Kidney epithelial cell (primary cell): ENCODE results near the gene LIN7A. TPM values are rescaled to one million over a fixed set of nuclear protein-coding genes. Genes with fewer than 3 reads are reported as not detected.

ENCODE experiments used
- DNase-seq: peaks from one replicate; pipeline ENCODE4 v3.0.0-alpha.2; 2010; ENCODE audit warnings: low read depth
- H3K27me3 ChIP-seq: 2 replicates; pipeline ENCODE4 v1.6.0; 2011; ENCODE audit warnings: low read length; ENCODE audit not compliant: control insufficient read depth, insufficient read depth
- H3K36me3 ChIP-seq: 2 replicates; pipeline ENCODE4 v1.5.1; 2011; ENCODE audit warnings: low read length; ENCODE audit not compliant: control insufficient read depth, insufficient read depth
- H3K4me3 ChIP-seq: 2 replicates; pipeline ENCODE4 v1.5.1; 2011; ENCODE audit warnings: low read depth, mild to moderate bottlenecking, control low read depth, low read length
- CTCF ChIP-seq: IDR thresholded peaks from 2 replicates; pipeline ENCODE4 v1.5.1; 2011; ENCODE audit warnings: mild to moderate bottlenecking, moderate library complexity, low read length, control low read depth, inconsistent platforms; ENCODE audit not compliant: insufficient read depth, poor library complexity, severe bottlenecking
- total RNA-seq: library from RNA; depleted of rRNA; stranded (reverse); fragments of >200 nt; gene quantifications from 2 replicates; pipeline ENCODE4 v1.2.3, GENCODE V29; 2015

Gene LIN7A
- total RNA-seq, 1 donor from 2014 or later = 0.79 TPM

GRCh38 chr12:80943338-80943737 lies 5.6 kb upstream of the LIN7A start:
- Histone ChIP-seq H3K4me3 (no peak overlapping the region), H3K27me3 (no peaks in the 10 kb centered on the region), H3K36me3 (no peaks in the 10 kb centered on the region)
- no peak for TF ChIP-seq CTCF
- no peak for DNase-seq

- Histone ChIP-seq H3K36me3 (no peaks in the 10 kb centered on the region), H3K4me3 (no peak overlapping the region), H3K27me3 (no peaks in the 10 kb centered on the region)
- no peak for DNase-seq
- TF ChIP-seq CTCF = no peak
Observed at GRCh38 chr12:80941916-80942315, 4.2 kb upstream of the LIN7A start.

- no peak overlapping the region for H3K4me3 ChIP-seq
- H3K27me3 ChIP-seq = no peaks in the 10 kb centered on the region
- no peaks in the 10 kb centered on the region for H3K36me3 ChIP-seq
- DNase-seq = no peak
- no peak for TF ChIP-seq CTCF
Observed at GRCh38 chr12:80939231-80939950, 1.7 kb upstream of the LIN7A start.

- H3K4me3 ChIP-seq = no peak overlapping the region
Observed at GRCh38 chr12:80938397-80938796, 663 bp upstream of the LIN7A start.

GRCh38 chr12:80936642-80937390 lies 918 bp downstream of the LIN7A start:
- DNase-seq = no peak
- Histone ChIP-seq H3K36me3 (no peaks in the 10 kb centered on the region), H3K27me3 (no peaks in the 10 kb centered on the region), H3K4me3 (peak overlapping the region; percentile 56)
- no peak for TF ChIP-seq CTCF

More at GRCh38 chr12:80938397-80938796, 663 bp upstream of the LIN7A start:
- no peaks in the 10 kb centered on the region for H3K27me3 ChIP-seq
- DNase-seq = no peak
- H3K36me3 ChIP-seq = no peaks in the 10 kb centered on the region
- no peak for TF ChIP-seq CTCF

GRCh38 chr12:80936353-80936641 lies 1.4 kb downstream of the LIN7A start:
- H3K4me3 ChIP-seq = peak overlapping the region; percentile 56
- DNase-seq = no peak
- no peak for TF ChIP-seq CTCF
- no peaks in the 10 kb centered on the region for H3K27me3 ChIP-seq
- H3K36me3 ChIP-seq = no peaks in the 10 kb centered on the region
